OCI-LY3 (cell line): ENCODE results near the gene POLR3H.
"Not testable (repeated sequence)": the region's sequence is repeated elsewhere in the genome, so short reads cannot be mapped to it uniquely, and the experiment has no call there.

ENCODE experiments used
- H2AFZ ChIP-seq: fragments of 200-600, 300-600 bp; shearing (Covaris generic); 2 replicates; pipeline ENCODE4 v1.6.0; 2014; ENCODE audit warnings: antibody characterized with exemption, low read depth, low read length
- H3K27ac ChIP-seq: fragments of 200-600, 300-600 bp; sonication (generic); 2 replicates; pipeline ENCODE4 v1.5.1; 2014; ENCODE audit warnings: mild to moderate bottlenecking, low read length, moderate library complexity, mixed read lengths
- H3K27me3 ChIP-seq: fragments of 200-600, 300-600 bp; sonication (generic); 2 replicates; pipeline ENCODE4 v1.6.1; 2014; ENCODE audit warnings: low read depth, low read length, mixed read lengths
- H3K36me3 ChIP-seq: fragments of 200-600, 300-600 bp; sonication (generic); replicated peaks from 2 replicates; pipeline ENCODE3; 2014; ENCODE audit warnings: low read depth, low read length, mixed read lengths
- H3K4me1 ChIP-seq: fragments of 300-600, 200-600 bp; sonication (generic); 2 replicates; pipeline ENCODE4 v1.6.1; 2014; ENCODE audit warnings: low read length, mixed read lengths
- H3K4me2 ChIP-seq: fragments of 200-600, 300-600 bp; sonication (generic); 2 replicates; pipeline ENCODE4 v1.6.1; 2014; ENCODE audit warnings: low read length, mixed read lengths
- H3K4me3 ChIP-seq: fragments of 300-600, 200-600 bp; sonication (generic); 2 replicates; pipeline ENCODE4 v1.5.1; 2014; ENCODE audit warnings: antibody characterized with exemption, mild to moderate bottlenecking, low read length, moderate library complexity
- H3K79me2 ChIP-seq: fragments of 300-600, 200-600 bp; shearing (Covaris generic); 2 replicates; pipeline ENCODE4 v1.6.1; 2014; ENCODE audit warnings: mild to moderate bottlenecking, low read length, mixed read lengths
- H3K9ac ChIP-seq: fragments of 300-600, 200-600 bp; shearing (Covaris generic); 2 replicates; pipeline ENCODE4 v1.6.0; 2014; ENCODE audit warnings: mild to moderate bottlenecking, low read length, moderate library complexity
- H3K9me3 ChIP-seq: fragments of 200-600, 300-600 bp; shearing (Covaris generic); 2 replicates; pipeline ENCODE4 v1.6.1; 2014; ENCODE audit warnings: low read length, mixed read lengths; ENCODE audit not compliant: insufficient read depth
- H4K20me1 ChIP-seq: fragments of 200-600, 300-600 bp; sonication (generic); 2 replicates; pipeline ENCODE4 v1.6.1; 2016; ENCODE audit warnings: low read length, mixed read lengths; ENCODE audit not compliant: insufficient read depth
- CTCF ChIP-seq: fragments of 200-600, 300-600 bp; sonication (generic); IDR thresholded peaks from 2 replicates; pipeline ENCODE4 v1.5.1; 2014; ENCODE audit warnings: antibody characterized with exemption, low read length, low read depth
- EZH2phosphoT487 ChIP-seq: fragments of 200-600 bp; shearing (Covaris generic); IDR thresholded peaks from 2 replicates; pipeline ENCODE4 v1.6.1; 2018; ENCODE audit warnings: antibody characterized with exemption, mixed run types, low read depth

POLR3H gene

GRCh38 chr22:41575533-41575932 lies 31.3 kb upstream of the POLR3H start:
- H3K36me3 ChIP-seq: no peaks in the 10 kb centered on the region
- no peaks in the 10 kb centered on the region for H3K79me2 ChIP-seq
- TF ChIP-seq EZH2phosphoT487: no peak
- TF ChIP-seq CTCF: no peak
- peaks cover 3% of the 10 kb centered on the region; the same call in 1 of the 2 replicates for H3K4me1 ChIP-seq
- no peaks in the 10 kb centered on the region for H3K9me3 ChIP-seq
- H3K27me3 ChIP-seq: no peaks in the 10 kb centered on the region
- H3K4me2 ChIP-seq: no peak overlapping the region
- H3K9ac ChIP-seq: no peak overlapping the region
- H3K4me3 ChIP-seq: no peak overlapping the region
- no peak overlapping the region for H3K27ac ChIP-seq
- H2AFZ ChIP-seq: no peak overlapping the region
- H4K20me1 ChIP-seq: no peaks in the 10 kb centered on the region

GRCh38 chr22:41574847-41575381 lies 30.6 kb upstream of the POLR3H start:
- Histone ChIP-seq H3K4me2 (no peak overlapping the region), H3K36me3 (no peaks in the 10 kb centered on the region), H3K27ac (no peak overlapping the region), H3K27me3 (no peaks in the 10 kb centered on the region), H4K20me1 (no peaks in the 10 kb centered on the region), H2AFZ (no peak overlapping the region), H3K9me3 (no peaks in the 10 kb centered on the region), H3K79me2 (no peaks in the 10 kb centered on the region), H3K4me3 (no peak overlapping the region), H3K4me1 (no peaks in the 10 kb centered on the region), H3K9ac (no peak overlapping the region)
- TF ChIP-seq EZH2phosphoT487 (no peak), CTCF (no peak)

GRCh38 chr22:41573677-41574076 lies 29.4 kb upstream of the POLR3H start:
- TF ChIP-seq CTCF (no peak), EZH2phosphoT487 (no peak)
- H2AFZ ChIP-seq: no peak overlapping the region
- H3K36me3 ChIP-seq: no peaks in the 10 kb centered on the region
- no peak overlapping the region for H3K4me3 ChIP-seq
- no peaks in the 10 kb centered on the region for H4K20me1 ChIP-seq
- no peaks in the 10 kb centered on the region for H3K79me2 ChIP-seq
- H3K27me3 ChIP-seq: no peaks in the 10 kb centered on the region
- H3K9me3 ChIP-seq: no peaks in the 10 kb centered on the region
- no peak overlapping the region for H3K4me2 ChIP-seq
- no peak overlapping the region for H3K27ac ChIP-seq
- H3K4me1 ChIP-seq: no peaks in the 10 kb centered on the region
- no peak overlapping the region for H3K9ac ChIP-seq

- not testable (repeated sequence) for H3K9me3 ChIP-seq, H3K4me2 ChIP-seq, H3K4me1 ChIP-seq, H3K27me3 ChIP-seq, H3K79me2 ChIP-seq, H3K27ac ChIP-seq, H3K9ac ChIP-seq, H4K20me1 ChIP-seq, H2AFZ ChIP-seq, H3K4me3 ChIP-seq, H3K36me3 ChIP-seq
Measured at GRCh38 chr22:41572305-41572704, 28.0 kb upstream of the POLR3H start.

- Histone ChIP-seq H2AFZ (no peak overlapping the region), H3K9ac (no peak overlapping the region), H3K9me3 (no peaks in the 10 kb centered on the region), H3K36me3 (no peaks in the 10 kb centered on the region), H3K4me1 (no peaks in the 10 kb centered on the region), H3K27me3 (no peaks in the 10 kb centered on the region), H4K20me1 (no peaks in the 10 kb centered on the region), H3K79me2 (no peaks in the 10 kb centered on the region), H3K27ac (no peak overlapping the region), H3K4me3 (no peak overlapping the region), H3K4me2 (no peak overlapping the region)
- no peak for TF ChIP-seq EZH2phosphoT487
- no peak for TF ChIP-seq CTCF
Measured at GRCh38 chr22:41571786-41572185, 27.5 kb upstream of the POLR3H start.
